ENCODE results near the gene ADAMTS12. TPM values are rescaled to one million over a fixed set of nuclear protein-coding genes. Genes with fewer than 3 reads are reported as not detected.

ADAMTS12 gene
- polyA plus RNA-seq, 1 experiment: 46.8 TPM

- ChIA-PET POLR2A (no interaction called here), CTCF (interaction anchor here (1.0 kb wide), 1 partner anchor 293 kb away, joined by 3 read pairs; no protein-coding TSS in a partner anchor)
- Histone ChIP-seq H3K4me3 (ENCODE audit: low read depth, low read length) (no peak overlapping the region), H3K27me3 (ENCODE audit: control insufficient read depth, insufficient read depth, low read length) (no peaks in the 10 kb centered on the region), H3K9me3 (ENCODE audit: control insufficient read depth, insufficient read depth, low read length) (no peaks in the 10 kb centered on the region), H3K27ac (ENCODE audit: low read depth, low read length) (no peak overlapping the region)
- TF ChIP-seq, protein P1, sequence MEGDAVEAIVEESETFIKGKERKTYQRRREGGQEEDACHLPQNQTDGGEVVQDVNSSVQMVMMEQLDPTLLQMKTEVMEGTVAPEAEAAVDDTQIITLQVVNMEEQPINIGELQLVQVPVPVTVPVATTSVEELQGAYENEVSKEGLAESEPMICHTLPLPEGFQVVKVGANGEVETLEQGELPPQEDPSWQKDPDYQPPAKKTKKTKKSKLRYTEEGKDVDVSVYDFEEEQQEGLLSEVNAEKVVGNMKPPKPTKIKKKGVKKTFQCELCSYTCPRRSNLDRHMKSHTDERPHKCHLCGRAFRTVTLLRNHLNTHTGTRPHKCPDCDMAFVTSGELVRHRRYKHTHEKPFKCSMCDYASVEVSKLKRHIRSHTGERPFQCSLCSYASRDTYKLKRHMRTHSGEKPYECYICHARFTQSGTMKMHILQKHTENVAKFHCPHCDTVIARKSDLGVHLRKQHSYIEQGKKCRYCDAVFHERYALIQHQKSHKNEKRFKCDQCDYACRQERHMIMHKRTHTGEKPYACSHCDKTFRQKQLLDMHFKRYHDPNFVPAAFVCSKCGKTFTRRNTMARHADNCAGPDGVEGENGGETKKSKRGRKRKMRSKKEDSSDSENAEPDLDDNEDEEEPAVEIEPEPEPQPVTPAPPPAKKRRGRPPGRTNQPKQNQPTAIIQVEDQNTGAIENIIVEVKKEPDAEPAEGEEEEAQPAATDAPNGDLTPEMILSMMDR (IDR thresholded peaks at IDR 0.05; ENCODE audit: low read depth, low read length): no peak
- DNase-seq (ENCODE audit: low read depth, low spot score): no peak
Measured at GRCh38 chr5:33641744-33642505, 249.9 kb downstream of the ADAMTS12 start.

DNA sequence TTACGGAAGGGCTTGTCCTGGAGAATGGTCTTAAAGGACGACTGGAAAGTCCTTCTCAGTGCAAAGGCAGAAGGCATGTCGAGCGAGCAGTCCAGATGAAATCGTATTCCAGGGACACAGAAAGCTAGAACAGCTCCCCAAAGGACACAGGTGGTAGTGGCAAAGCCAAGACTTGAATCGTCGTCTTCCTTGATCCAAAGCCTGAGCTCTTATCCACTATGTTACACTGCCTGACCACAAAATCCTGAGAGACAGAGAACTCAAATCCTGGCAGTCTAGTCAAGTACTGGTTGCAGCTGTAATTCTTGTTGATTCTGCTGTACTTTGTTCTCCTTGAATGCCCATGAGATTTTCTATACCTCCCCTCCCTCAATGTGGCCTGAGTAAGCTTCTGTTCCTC lies 252.3 kb downstream of the ADAMTS12 start:
- H3K4me3 ChIP-seq (ENCODE audit: low read depth, low read length): no peak overlapping the region
- no peak for DNase-seq (ENCODE audit: low read depth, low spot score)
- CTCF ChIA-PET: no interaction called here
- no peaks in the 10 kb centered on the region for H3K27me3 ChIP-seq (ENCODE audit: control insufficient read depth, insufficient read depth, low read length)
- TF ChIP-seq, protein P1 (IDR thresholded peaks at IDR 0.05; ENCODE audit: low read depth, low read length): no peak
- POLR2A ChIA-PET: interaction anchor here (0.9 kb wide), 1 partner anchor 195 kb away, joined by 3 read pairs; no protein-coding TSS in a partner anchor
- H3K9me3 ChIP-seq (ENCODE audit: control insufficient read depth, insufficient read depth, low read length): no peaks in the 10 kb centered on the region
- H3K27ac ChIP-seq (ENCODE audit: low read depth, low read length): no peak overlapping the region

DNA sequence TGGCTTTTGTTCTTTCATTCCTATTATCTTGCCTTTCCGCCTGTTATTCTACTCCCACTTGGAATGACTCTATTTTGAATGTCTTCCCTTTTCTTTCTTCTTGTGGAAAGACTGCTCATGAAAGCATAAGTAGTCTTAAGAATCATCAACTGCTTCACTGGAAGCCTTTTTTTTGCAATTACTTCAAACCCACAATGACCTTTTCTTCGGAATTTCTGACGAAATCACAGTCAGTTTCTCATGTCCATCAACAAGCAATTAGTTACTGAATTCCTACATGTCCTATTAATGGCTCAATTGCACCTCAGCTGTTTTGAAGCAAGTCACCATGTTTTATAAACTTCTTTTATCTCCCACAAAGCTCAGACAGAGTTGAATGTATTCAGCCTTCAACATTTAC lies 254.8 kb downstream of the ADAMTS12 start:
- Histone ChIP-seq H3K4me3 (ENCODE audit: low read depth, low read length) (no peak overlapping the region), H3K27me3 (ENCODE audit: control insufficient read depth, insufficient read depth, low read length) (no peaks in the 10 kb centered on the region), H3K9me3 (ENCODE audit: control insufficient read depth, insufficient read depth, low read length) (no peaks in the 10 kb centered on the region), H3K27ac (ENCODE audit: low read depth, low read length) (no peak overlapping the region)
- ChIA-PET POLR2A (no interaction called here), CTCF (interaction anchor here (0.6 to 1.1 kb wide), 2 partner anchors 48 to 298 kb away, joined by 3 read pairs; no protein-coding TSS in a partner anchor)
- TF ChIP-seq, protein P1 (IDR thresholded peaks at IDR 0.05; ENCODE audit: low read depth, low read length): no peak
- DNase-seq (ENCODE audit: low read depth, low spot score): no peak

- POLR2A ChIA-PET: no interaction called here
- no peaks in the 10 kb centered on the region for H3K9me3 ChIP-seq (ENCODE audit: control insufficient read depth, insufficient read depth, low read length)
- H3K4me3 ChIP-seq (ENCODE audit: low read depth, low read length): no peak overlapping the region
- CTCF ChIA-PET: interaction anchor here (1.9 kb wide), 1 partner anchor 334 kb away, joined by 7 read pairs; no protein-coding TSS in a partner anchor
- no peaks in the 10 kb centered on the region for H3K27me3 ChIP-seq (ENCODE audit: control insufficient read depth, insufficient read depth, low read length)
- TF ChIP-seq, protein P1 (IDR thresholded peaks at IDR 0.05; ENCODE audit: low read depth, low read length): no peak
- DNase-seq (ENCODE audit: low read depth, low spot score): no peak
- H3K27ac ChIP-seq (ENCODE audit: low read depth, low read length): no peak overlapping the region
Measured at GRCh38 chr5:33635582-33635981, 256.2 kb downstream of the ADAMTS12 start.

GRCh38 chr5:33633699-33634098 lies 258.1 kb downstream of the ADAMTS12 start:
- Histone ChIP-seq H3K9me3 (ENCODE audit: control insufficient read depth, insufficient read depth, low read length) (no peaks in the 10 kb centered on the region), H3K27me3 (ENCODE audit: control insufficient read depth, insufficient read depth, low read length) (no peaks in the 10 kb centered on the region), H3K27ac (ENCODE audit: low read depth, low read length) (no peak overlapping the region), H3K4me3 (ENCODE audit: low read depth, low read length) (no peak overlapping the region)
- ChIA-PET POLR2A (no interaction called here), CTCF (interaction anchor here (0.7 kb wide), 1 partner anchor 259 kb away, joined by 3 read pairs; no protein-coding TSS in a partner anchor)
- TF ChIP-seq, protein P1 (IDR thresholded peaks at IDR 0.05; ENCODE audit: low read depth, low read length): no peak
- DNase-seq (ENCODE audit: low read depth, low spot score): no peak
